ENCODE results near the gene MSX1. TPM values are rescaled to one million over a fixed set of nuclear protein-coding genes. Genes with fewer than 3 reads are reported as not detected.

The MSX1 gene
- total RNA-seq, 2 experiments from 2014 or later = 0.16 to 0.61 TPM

DNA sequence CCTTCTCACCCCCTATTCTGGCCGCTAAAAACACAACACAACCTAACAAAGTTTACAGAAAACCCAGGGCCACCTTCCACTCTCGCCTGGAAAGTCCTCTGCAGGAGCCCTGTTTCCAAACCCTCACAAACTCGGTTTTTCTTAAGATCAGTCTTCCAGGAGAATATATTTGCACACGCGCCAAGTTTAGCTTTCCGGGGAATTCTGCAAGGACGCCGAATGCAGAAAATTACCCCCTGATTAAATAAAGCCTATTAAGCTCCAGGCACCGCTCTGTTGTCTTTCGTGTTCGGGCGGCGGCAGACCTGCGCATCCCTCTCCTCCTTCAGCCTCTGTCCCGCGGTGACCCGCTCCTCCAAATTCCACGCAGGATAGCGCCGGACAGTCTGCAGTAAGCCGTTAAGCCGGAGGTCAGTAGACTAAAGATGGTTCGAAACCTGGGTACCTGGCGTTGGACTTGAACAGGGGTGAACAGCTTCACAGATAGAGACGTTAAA, 5.0 kb downstream of the MSX1 start:
- POLR2A ChIA-PET = interaction anchor here (0.6 kb wide), 1 partner anchor 398 kb away, joined by 3 read pairs; no protein-coding TSS in a partner anchor
- Mint-ChIP-seq H3K27me3 (peaks cover 67% of the 10 kb centered on the region), H3K4me1 (ENCODE audit: low read depth) (peaks cover 24% of the 10 kb centered on the region), H3K36me3 (ENCODE audit: low read depth) (no peaks in the 10 kb centered on the region), H3K4me3 (no peak overlapping the region), H3K9me3 (no peaks in the 10 kb centered on the region), H3K27ac (no peak overlapping the region)
- DNase-seq = no peak
- ATAC-seq = no peak
- TF ChIP-seq, protein P1, sequence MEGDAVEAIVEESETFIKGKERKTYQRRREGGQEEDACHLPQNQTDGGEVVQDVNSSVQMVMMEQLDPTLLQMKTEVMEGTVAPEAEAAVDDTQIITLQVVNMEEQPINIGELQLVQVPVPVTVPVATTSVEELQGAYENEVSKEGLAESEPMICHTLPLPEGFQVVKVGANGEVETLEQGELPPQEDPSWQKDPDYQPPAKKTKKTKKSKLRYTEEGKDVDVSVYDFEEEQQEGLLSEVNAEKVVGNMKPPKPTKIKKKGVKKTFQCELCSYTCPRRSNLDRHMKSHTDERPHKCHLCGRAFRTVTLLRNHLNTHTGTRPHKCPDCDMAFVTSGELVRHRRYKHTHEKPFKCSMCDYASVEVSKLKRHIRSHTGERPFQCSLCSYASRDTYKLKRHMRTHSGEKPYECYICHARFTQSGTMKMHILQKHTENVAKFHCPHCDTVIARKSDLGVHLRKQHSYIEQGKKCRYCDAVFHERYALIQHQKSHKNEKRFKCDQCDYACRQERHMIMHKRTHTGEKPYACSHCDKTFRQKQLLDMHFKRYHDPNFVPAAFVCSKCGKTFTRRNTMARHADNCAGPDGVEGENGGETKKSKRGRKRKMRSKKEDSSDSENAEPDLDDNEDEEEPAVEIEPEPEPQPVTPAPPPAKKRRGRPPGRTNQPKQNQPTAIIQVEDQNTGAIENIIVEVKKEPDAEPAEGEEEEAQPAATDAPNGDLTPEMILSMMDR (IDR thresholded peaks at IDR 0.05) = no peak
- intact Hi-C loops (cut with micrococcal nuclease) = no loop called here
- CTCF ChIA-PET = interaction anchor here (2.6 kb wide), 1 partner anchor 12 kb away, joined by 9 read pairs; no protein-coding TSS in a partner anchor

DNA sequence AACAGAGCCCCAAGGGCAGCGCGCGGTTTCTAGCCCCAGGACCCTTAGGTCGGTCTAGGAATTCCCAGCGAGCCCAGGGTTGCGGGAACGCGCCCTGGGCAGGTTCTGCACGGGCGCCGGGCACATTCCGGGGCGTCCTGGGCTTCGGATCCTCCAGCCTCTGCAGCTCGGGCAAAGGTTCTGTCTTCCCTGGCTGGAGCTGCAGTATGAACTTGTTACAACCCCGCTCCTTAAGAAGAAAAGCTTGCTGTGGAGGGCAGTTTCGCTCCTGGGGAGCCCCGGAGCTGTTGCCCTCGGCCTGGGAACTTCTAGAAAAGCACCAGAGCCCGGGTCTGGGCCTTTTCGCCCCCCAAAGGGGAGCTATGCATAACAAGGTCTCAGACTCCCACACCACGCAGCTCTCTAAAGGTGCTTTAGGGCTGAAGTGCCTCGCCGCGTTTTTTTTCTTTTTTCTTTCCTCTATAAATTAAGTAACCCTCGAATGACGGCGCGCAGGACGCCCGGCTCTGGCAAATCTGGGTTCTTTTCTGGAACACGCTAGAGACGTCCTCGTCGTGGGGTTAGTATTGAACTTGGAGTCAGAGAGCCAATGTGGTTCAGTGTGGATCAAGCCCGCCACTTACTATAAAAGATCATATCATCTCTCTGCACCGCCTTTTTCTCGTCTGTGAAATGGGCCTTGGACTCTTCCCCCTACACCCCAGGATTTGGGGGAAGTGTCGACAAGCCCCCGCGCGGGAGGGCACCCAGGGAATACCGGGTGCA, 5.7 kb downstream of the MSX1 start:
- Mint-ChIP-seq H3K36me3 (ENCODE audit: low read depth) (no peaks in the 10 kb centered on the region), H3K4me3 (no peak overlapping the region), H3K9me3 (no peaks in the 10 kb centered on the region), H3K4me1 (ENCODE audit: low read depth) (peaks cover 24% of the 10 kb centered on the region), H3K27ac (no peak overlapping the region), H3K27me3 (peaks cover 73% of the 10 kb centered on the region)
- CTCF ChIA-PET = no interaction called here
- POLR2A ChIA-PET = interaction anchor here (0.6 kb wide), 1 partner anchor 398 kb away, joined by 3 read pairs; no protein-coding TSS in a partner anchor
- DNase-seq (no peak), ATAC-seq (no peak)
- TF ChIP-seq, protein P1 (IDR thresholded peaks at IDR 0.05) = no peak
- intact Hi-C loops (cut with micrococcal nuclease) = no loop called here

- H3K27ac Mint-ChIP-seq = no peak overlapping the region
- no peaks in the 10 kb centered on the region for H3K36me3 Mint-ChIP-seq (ENCODE audit: low read depth)
- TF ChIP-seq, protein P1 (IDR thresholded peaks at IDR 0.05) = no peak
- H3K9me3 Mint-ChIP-seq = no peaks in the 10 kb centered on the region
- DNase-seq (no peak), ATAC-seq (no peak)
- peak overlapping the region; percentile 31 for H3K4me3 Mint-ChIP-seq
- H3K4me1 Mint-ChIP-seq (ENCODE audit: low read depth) = peaks cover 20% of the 10 kb centered on the region
- CTCF ChIA-PET = no interaction called here
- POLR2A ChIA-PET = no interaction called here
- intact Hi-C loops (cut with micrococcal nuclease) = no loop called here
- peaks cover 74% of the 10 kb centered on the region for H3K27me3 Mint-ChIP-seq
Measured at GRCh38 chr4:4865705-4866123, 6.2 kb downstream of the MSX1 start.

GRCh38 chr4:4866124-4866865, 6.8 kb downstream of the MSX1 start:
- ATAC-seq = no peak
- Mint-ChIP-seq H3K4me3 (peak overlapping the region; percentile 31), H3K9me3 (no peaks in the 10 kb centered on the region), H3K27ac (no peak overlapping the region), H3K27me3 (peaks cover 74% of the 10 kb centered on the region), H3K4me1 (ENCODE audit: low read depth) (peaks cover 20% of the 10 kb centered on the region), H3K36me3 (ENCODE audit: low read depth) (no peaks in the 10 kb centered on the region)
- TF ChIP-seq, protein P1 (IDR thresholded peaks at IDR 0.05) = no peak
- intact Hi-C loops (cut with micrococcal nuclease) = no loop called here
- DNase-seq = no peak
- ChIA-PET POLR2A (interaction anchor here (1.0 kb wide), 1 partner anchor 11 kb away, joined by 5 read pairs; no protein-coding TSS in a partner anchor), CTCF (no interaction called here)

All from activated CD8-positive, alpha-beta T cell treated with anti-CD3 and anti-CD28 coated beads for 36 hours (primary cell).